ENCODE measurements around the gene IDH2. TPM values are rescaled to one million over a fixed set of nuclear protein-coding genes. Genes with fewer than 3 reads are reported as not detected.
"Not testable (repeated sequence)": the region's sequence is repeated elsewhere in the genome, so short reads cannot be mapped to it uniquely, and the experiment has no call there.

Gene IDH2
- total RNA-seq: 1,173 TPM
- long read RNA-seq, transcript IDH2-201 (11 exons, 2,694 nt): major isoform, 1,491 of 1,628 reads
- long read RNA-seq, partial matches to known transcripts: 90 of 1,628 reads
- long read RNA-seq, other reads (novel, unspliced or antisense): 43 of 1,628 reads

GRCh38 chr15:90101969-90102890, at the start of gene IDH2:
Gene IDH2, minus strand, starts transcription at chr15:90102468. Its CDS starts 78 bp downstream, at chr15:90102390.
- ATAC-seq (peak; percentile 84), DNase-seq (ENCODE audit: missing footprints) (peak; percentile 91)
- intact Hi-C loops (cut with DNase I): loop anchor here (5.0 kb wide), 1 partner anchor 130 kb away; the partner anchor contains the start of genes CIB1 and GDPGP1

GRCh38 chr15:90150551-90150950, 48.3 kb upstream of the IDH2 start:
- intact Hi-C loops (cut with DNase I); DNase-seq (ENCODE audit: missing footprints); ATAC-seq: not testable (repeated sequence)

DNA sequence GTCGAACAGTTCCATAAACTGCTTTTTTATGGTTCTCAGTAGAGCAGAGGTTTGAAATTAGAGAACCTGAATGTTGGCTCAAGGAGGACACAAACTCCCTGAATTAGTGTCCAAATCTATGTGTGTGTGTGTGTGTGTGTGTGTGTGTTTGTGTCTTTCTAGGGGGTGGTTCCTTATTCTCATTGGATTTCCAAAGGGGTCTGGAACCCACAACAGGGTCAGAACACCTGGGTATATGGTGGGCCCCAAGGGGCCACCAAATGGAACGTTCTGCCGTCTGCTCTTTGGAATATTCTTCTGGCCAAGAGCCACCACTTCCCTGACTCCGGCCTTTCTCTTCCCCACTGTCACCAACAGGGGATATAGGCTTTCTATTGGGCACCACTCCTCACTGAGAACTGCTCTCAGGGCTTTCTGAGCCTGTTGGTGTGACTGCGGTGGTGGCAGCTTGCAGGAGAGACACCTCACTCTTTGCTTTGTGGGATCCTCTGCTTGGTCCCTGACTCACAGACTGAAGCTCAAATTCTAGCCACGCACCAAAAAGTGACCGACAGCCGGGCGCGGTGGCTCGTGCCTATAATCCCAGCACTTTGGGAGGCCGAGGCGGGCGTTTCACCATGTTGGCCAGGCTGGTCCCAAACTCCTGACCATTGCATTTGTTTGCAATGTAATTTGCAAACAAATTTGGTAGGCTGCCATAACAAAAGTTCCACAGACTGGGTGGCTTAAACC, 47.5 kb upstream of the IDH2 start:
- ATAC-seq (no peak), DNase-seq (ENCODE audit: missing footprints) (no peak)
- intact Hi-C loops (cut with DNase I): no loop called here

DNA sequence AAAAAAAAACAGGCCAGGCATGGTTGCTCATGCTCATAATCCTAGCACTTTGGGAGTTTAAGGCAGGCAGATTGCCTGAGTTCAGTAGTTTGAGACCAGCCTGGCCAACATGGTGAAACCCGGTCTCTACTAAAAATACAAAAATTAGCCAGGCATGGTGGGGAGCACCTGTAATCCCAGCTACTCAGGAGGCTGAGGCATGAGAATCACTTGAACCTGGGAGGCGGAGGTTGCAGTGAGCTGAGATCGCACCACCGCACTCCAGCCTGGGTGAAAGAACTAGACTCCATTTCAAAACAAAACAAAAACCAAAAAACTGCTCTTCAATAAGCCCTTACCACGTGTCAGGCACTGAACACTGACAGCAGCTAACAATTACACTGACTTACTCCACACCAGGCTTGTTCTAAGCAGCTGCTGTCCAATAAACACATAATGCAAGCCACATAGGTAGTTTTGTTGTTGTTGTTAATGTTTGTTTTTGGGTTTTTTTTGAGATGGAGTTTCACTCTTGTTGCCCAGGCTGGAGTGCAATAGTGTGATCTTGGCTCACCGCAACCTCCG, 44.0 kb upstream of the IDH2 start:
- ATAC-seq; intact Hi-C loops (cut with DNase I): not testable (repeated sequence)

GRCh38 chr15:90145761-90146160, 43.5 kb upstream of the IDH2 start:
- ATAC-seq: no peak
- intact Hi-C loops (cut with DNase I): no loop called here
- no peak for DNase-seq (ENCODE audit: missing footprints)

More for the DNA sequence above, 44.0 kb upstream of the IDH2 start:
- DNase-seq (ENCODE audit: missing footprints): not testable (repeated sequence)

GRCh38 chr15:90145259-90145658, 43.0 kb upstream of the IDH2 start:
- DNase-seq (ENCODE audit: missing footprints) (no peak), ATAC-seq (no peak)
- intact Hi-C loops (cut with DNase I): no loop called here

GRCh38 chr15:90143166-90143655, 40.9 kb upstream of the IDH2 start:
- DNase-seq (ENCODE audit: missing footprints): peak; percentile 84

DNA sequence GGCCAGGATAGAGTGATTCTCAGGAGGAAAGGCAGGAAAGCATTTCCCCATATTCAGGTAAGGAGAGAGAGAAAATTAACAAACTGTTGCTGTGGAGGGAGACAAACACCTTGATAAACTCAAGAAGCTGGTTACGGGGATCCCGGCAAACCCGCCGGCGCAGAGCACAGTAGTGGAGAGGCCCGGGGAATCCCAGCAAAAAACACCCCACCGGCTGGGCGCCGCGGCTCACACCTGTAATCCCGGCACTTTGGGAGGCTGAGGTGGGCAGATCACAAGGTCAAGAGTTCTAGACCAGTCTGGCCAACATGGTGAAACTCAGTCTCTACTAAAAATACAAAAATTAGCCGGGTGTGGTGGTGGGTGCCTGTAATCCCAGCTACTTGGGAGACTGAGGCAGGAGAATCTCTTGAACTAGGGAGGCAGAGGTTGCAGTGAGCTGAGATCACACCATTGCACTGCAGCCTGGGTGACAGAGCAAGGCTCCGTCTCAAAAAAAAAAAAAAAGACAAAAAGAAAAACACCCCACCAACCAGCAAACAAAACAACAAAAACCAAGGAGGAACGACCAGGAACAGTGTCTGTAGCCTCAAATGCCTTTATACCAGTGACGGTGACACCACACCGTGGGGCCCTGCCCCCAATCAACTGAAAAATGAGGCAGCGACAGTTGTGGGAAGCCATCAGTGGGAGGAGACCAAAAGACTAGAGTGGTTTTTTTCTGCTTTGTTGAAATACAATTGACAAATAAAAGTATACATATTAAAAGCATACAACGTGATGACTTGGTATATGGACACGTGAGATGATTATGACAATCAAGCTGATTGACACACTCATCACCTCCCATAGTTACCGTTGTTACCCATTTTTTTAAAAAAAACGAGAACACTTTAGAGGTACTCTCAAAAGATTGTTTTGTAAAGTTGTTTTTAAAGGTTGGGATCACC, 40.2 kb upstream of the IDH2 start:
- intact Hi-C loops (cut with DNase I): no loop called here
- DNase-seq (ENCODE audit: missing footprints) (no peak), ATAC-seq (no peak)

More at GRCh38 chr15:90143166-90143655, 40.9 kb upstream of the IDH2 start:
- ATAC-seq: peak; percentile 62
- intact Hi-C loops (cut with DNase I): no loop called here

DNA sequence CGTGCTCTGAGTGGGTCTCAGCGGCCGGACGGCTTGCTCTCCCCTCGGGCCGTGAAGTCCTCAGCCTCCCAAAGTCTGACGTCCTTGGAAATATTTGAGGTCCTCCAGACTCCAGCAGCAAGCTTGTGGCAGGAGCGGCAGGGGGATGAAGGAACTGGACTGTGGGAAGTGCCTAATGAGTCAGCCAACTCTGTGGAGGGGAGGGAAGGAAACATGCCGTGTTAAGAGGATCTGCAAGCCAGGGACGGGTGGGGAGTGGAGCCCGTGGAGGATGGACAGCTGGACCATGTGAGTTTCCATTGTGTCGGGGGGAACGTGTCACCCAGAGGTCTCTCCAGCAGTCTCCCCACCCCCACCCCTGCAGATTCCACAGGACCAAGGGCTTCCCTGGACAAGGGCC, 39.4 kb upstream of the IDH2 start:
- ATAC-seq (no peak), DNase-seq (ENCODE audit: missing footprints) (no peak)
- intact Hi-C loops (cut with DNase I): no loop called here

GRCh38 chr15:90139549-90139948, 37.3 kb upstream of the IDH2 start:
- ATAC-seq; DNase-seq (ENCODE audit: missing footprints); intact Hi-C loops (cut with DNase I): not testable (repeated sequence)

DNA sequence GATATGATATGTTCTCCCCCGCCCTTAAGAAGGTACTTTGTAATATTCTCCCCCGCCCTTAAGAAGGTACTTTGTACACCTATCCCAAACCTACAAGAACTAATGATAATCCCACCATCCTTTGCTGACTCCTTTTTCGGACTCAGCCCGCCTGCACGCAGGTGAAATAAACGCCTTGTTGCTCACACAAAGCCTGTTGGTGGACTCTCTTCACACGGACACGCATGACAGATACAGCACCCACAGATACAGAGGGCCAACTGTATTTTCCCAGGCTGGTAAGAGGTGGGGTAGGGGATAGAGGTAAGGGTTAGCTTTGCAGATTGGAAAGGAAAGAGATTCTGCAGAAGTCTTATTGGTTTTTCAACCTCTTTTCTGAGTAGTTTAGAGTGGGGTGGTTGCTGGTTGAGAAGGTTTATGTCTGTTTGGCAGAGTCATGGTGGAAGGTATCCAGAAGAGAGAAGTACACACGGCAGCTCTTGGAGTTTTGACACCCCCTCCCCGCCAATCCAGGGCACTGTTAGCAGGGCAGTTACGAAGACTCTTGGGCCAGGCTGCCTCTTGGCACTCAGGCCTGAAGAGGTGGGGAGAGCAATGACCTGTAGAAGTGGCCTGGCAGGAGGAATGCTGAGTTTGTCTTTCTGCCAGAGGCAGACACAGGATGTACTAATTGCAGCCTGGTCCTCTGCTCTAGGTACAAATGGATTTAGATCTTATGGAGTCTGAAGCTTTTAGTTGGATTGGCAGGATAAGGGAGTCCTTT, 36.0 kb upstream of the IDH2 start:
- intact Hi-C loops (cut with DNase I): no loop called here
- peak; percentile 92 for ATAC-seq
- DNase-seq (ENCODE audit: missing footprints): no peak

DNA sequence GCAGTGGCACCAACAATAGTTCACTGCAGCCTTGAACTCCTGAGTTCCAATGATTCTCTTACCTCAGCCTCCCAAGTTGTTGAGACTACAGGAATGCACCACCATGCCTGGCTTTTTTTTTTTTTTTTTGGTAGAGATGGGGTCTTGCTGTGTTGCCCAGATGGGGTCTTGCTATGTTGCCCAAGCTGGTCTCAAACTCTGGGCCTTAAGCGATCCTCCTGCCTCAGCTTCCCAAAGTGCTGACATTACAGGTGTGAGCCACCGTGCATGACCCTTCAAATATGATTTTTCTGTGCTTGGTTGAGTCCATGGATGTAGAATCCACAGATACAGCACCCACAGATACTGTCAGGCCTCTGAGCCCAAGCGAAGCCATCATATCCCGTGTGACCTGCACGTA, 30.2 kb upstream of the IDH2 start:
- DNase-seq (ENCODE audit: missing footprints): no peak
- intact Hi-C loops (cut with DNase I): no loop called here
- ATAC-seq: no peak

DNA sequence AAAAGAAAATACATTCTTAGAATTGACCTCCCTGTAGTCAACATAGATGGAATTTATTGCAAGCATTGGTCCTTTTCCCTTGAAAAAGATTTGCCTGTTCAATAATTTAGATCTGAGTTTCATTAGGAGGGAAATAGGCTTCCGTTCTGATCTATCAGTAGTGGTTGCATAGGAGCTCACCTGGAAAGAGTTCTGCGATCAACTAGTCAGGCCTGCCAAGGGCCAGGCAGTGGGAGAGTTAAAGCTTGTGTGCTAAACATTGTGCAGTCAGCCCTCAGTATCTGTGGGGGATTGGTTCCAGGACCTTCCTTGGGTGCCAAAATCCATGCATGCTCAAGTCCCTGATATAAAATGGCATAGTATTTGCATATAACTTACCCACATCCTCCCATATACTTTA, 29.6 kb upstream of the IDH2 start:
- intact Hi-C loops (cut with DNase I): no loop called here
- ATAC-seq (no peak), DNase-seq (ENCODE audit: missing footprints) (no peak)

GRCh38 chr15:90130291-90130690, 28.0 kb upstream of the IDH2 start:
- DNase-seq (ENCODE audit: missing footprints): no peak
- no peak for ATAC-seq
- intact Hi-C loops (cut with DNase I): no loop called here

GRCh38 chr15:90126596-90127435, 24.5 kb upstream of the IDH2 start:
- intact Hi-C loops (cut with DNase I): loop anchor here (1.0 kb wide), 1 partner anchor 21 kb away; no protein-coding TSS in a partner anchor
- ATAC-seq: peak; percentile 93
- DNase-seq (ENCODE audit: missing footprints): peak; percentile 87

GRCh38 chr15:90126022-90126421, 23.8 kb upstream of the IDH2 start:
- ATAC-seq (no peak), DNase-seq (ENCODE audit: missing footprints) (no peak)
- intact Hi-C loops (cut with DNase I): loop anchor here (1.0 kb wide), 1 partner anchor 20 kb away; no protein-coding TSS in a partner anchor

Data from Right ventricle myocardium inferior (tissue), 1 donor.